BE2C (cell line): ENCODE measurements around the gene RTN4R.
A peak's percentile ranks its signal among the peaks of the same experiment; 100 is the strongest.
"Not testable (repeated sequence)": the region's sequence is repeated elsewhere in the genome, so short reads cannot be mapped to it uniquely, and the experiment has no call there.

ENCODE experiments used
- DNase-seq: peaks from one replicate; pipeline ENCODE4 v3.0.0-alpha.2; 2020
- H3K27me3 ChIP-seq: fragments of 250-450 bp; sonication (Bioruptor Pico); 2 replicates; pipeline ENCODE4 v1.5.1; 2020; ENCODE audit warnings: mild to moderate bottlenecking
- H3K36me3 ChIP-seq: fragments of 250-450 bp; sonication (Bioruptor Pico); 2 replicates; pipeline ENCODE4 v1.5.1; 2020; ENCODE audit warnings: mild to moderate bottlenecking
- H3K4me1 ChIP-seq: fragments of 250-450 bp; sonication (Bioruptor Pico); 2 replicates; pipeline ENCODE4 v1.5.1; 2020
- H3K4me3 ChIP-seq: 2 replicates; pipeline ENCODE4 v1.5.1; 2011; ENCODE audit warnings: low read depth, low read length
- H3K9me3 ChIP-seq: fragments of 250-450 bp; sonication (Bioruptor Pico); 2 replicates; pipeline ENCODE4 v1.5.1; 2020
- TF ChIP-seq, protein P1 (sequence below): IDR thresholded peaks from 2 replicates; pipeline ENCODE4 v1.5.1; 2012; ENCODE audit warnings: mild to moderate bottlenecking, low read depth, low read length

The RTN4R gene

DNA sequence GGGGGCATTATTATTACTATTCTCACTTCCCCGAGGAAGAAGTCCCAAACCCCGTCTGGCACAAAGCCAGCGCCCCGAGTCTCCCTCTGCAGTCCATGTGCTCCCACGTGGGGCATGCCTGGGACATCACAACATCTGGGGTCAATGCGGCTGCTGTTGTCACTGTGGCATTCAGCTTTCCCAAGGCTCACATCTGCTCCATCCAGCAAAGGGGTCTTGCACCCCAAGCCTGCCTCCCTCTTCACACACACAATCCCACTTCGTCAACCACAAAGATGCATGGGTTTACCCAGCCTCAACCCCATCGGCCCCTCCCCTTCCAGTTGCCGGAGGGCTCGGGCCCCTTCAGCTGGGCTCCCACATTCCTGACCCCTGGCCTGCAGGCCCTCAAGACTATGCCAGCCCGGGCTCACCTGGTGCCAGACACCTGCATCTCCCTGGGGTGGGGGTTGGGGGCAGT, 23.5 kb upstream of the RTN4R start:
- H3K9me3 ChIP-seq, result no peaks in the 10 kb centered on the region
- DNase-seq, result no peak
- no peaks in the 10 kb centered on the region for H3K4me1 ChIP-seq
- no peak overlapping the region for H3K4me3 ChIP-seq
- H3K27me3 ChIP-seq, result no peaks in the 10 kb centered on the region
- no peaks in the 10 kb centered on the region for H3K36me3 ChIP-seq
- TF ChIP-seq, protein P1, sequence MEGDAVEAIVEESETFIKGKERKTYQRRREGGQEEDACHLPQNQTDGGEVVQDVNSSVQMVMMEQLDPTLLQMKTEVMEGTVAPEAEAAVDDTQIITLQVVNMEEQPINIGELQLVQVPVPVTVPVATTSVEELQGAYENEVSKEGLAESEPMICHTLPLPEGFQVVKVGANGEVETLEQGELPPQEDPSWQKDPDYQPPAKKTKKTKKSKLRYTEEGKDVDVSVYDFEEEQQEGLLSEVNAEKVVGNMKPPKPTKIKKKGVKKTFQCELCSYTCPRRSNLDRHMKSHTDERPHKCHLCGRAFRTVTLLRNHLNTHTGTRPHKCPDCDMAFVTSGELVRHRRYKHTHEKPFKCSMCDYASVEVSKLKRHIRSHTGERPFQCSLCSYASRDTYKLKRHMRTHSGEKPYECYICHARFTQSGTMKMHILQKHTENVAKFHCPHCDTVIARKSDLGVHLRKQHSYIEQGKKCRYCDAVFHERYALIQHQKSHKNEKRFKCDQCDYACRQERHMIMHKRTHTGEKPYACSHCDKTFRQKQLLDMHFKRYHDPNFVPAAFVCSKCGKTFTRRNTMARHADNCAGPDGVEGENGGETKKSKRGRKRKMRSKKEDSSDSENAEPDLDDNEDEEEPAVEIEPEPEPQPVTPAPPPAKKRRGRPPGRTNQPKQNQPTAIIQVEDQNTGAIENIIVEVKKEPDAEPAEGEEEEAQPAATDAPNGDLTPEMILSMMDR, result no peak

DNA sequence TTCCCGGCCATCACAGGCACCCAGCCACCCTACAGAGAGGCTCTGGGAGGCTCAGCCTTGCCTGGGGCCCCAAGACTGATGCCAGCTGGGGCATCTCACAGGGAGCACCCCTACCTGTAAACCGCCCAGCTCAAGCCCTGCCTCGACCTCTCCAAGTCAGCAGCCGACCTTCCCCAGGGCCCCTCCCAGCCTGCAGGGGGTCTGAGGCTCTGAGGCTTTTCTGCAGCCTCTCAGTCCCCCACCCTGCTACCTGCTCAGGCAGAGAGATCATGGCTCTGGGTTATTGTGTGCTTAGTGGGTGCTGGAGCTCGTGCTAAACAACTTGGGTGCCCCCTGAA, 23.1 kb upstream of the RTN4R start:
- H3K9me3 ChIP-seq, result no peaks in the 10 kb centered on the region
- no peaks in the 10 kb centered on the region for H3K36me3 ChIP-seq
- no peak for DNase-seq
- TF ChIP-seq, protein P1, result no peak
- H3K4me1 ChIP-seq, result peaks cover 3% of the 10 kb centered on the region
- no peak overlapping the region for H3K4me3 ChIP-seq
- H3K27me3 ChIP-seq, result no peaks in the 10 kb centered on the region

DNA sequence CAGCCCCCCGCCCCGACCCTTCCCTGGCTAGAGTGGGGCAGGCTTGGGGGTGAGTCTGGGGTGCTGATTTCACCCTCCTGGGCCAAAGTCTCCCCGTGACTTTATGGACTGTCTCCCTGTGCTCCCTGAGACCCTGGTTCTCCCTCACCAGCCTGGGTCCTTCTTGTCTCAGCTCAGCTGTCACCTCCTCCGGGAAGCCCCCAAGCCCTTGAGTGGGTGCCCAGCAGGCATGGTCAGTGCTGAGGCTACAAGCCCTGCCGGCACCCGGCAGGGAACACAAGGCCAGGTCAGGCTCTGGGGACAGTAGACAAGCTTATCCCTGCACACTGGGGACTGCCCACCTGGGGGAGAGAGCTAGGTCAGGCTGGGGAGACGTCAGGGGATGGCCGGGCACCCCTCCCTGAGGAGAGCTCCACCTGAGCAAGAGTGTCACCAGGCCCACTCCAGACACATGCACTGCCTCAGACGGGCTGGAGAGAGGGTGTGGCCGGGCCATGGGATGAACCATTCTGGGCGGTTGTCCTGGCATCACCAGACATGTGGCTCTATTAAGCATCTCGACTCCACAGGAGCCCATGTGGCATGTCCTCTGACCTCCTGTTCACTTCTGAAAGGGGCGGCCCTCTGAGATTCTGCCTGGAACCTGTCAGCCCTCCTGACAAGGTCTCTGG, 22.6 kb upstream of the RTN4R start:
- TF ChIP-seq, protein P1, result no peak
- Histone ChIP-seq H3K4me1 (peaks cover 3% of the 10 kb centered on the region), H3K9me3 (no peaks in the 10 kb centered on the region), H3K27me3 (no peaks in the 10 kb centered on the region), H3K36me3 (no peaks in the 10 kb centered on the region), H3K4me3 (no peak overlapping the region)
- no peak for DNase-seq

DNA sequence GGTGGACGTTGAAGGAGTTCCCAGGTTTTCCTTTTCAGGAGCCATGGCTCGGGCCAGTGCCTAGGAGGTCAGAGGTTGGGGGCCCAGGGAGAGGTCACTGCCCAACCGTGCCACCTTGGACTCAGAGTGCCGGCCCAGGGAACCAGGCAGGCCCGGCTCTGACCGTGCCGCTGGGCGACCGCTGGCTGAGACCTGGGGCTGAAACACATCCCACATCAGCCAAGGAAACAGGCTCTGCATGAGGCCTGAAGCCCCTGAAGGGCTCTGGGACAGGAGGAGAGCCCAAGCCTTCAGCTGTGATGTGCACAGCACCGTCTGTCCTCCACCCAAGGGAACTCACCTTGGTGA, 21.9 kb upstream of the RTN4R start:
- no peaks in the 10 kb centered on the region for H3K36me3 ChIP-seq
- H3K4me1 ChIP-seq, result peaks cover 3% of the 10 kb centered on the region
- DNase-seq, result no peak
- TF ChIP-seq, protein P1, result no peak
- H3K9me3 ChIP-seq, result no peaks in the 10 kb centered on the region
- H3K4me3 ChIP-seq, result no peak overlapping the region
- no peaks in the 10 kb centered on the region for H3K27me3 ChIP-seq

DNA sequence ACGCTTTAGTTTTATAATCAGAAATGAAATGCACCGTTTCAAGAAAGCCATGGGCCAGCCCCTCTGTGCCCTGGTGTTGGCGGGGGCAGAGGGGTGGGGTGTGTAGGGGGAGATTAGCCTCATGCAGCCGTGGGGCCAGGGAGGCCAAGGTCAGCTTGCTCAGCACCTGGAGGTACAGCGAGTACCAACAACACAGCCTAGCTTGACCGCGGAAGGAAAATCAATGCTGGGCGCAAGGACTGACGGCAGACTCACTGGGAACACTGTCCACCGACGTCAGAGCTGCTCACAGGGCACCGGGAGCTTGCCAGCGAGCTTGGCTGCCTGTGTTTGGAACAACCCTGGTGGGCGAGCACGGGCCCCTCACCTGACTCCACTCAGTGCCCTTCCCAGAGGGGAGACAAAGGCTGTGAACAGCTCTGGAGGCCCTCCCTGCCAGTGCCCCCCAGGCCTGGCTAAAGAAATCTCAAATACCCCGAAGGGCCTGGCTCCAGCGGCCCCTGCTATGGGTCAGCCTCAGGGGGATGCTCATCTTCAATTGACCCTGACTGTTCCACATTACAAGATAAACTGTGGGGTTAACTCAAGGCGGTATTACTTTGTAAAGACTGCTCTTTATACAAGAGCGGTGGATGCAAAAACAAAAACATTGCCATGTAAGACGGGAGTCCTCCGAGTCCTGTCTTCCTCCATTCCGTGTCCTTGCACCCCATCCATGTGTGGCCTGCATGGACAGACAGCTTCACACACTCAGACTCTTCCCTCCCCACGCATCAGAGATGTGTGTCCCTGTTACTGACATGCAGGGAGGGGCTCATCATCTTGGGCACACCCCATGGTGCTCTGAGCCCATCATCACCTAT, 21.3 kb upstream of the RTN4R start:
- not testable (repeated sequence) for H3K27me3 ChIP-seq, DNase-seq, H3K4me1 ChIP-seq, H3K36me3 ChIP-seq, H3K4me3 ChIP-seq, H3K9me3 ChIP-seq

DNA sequence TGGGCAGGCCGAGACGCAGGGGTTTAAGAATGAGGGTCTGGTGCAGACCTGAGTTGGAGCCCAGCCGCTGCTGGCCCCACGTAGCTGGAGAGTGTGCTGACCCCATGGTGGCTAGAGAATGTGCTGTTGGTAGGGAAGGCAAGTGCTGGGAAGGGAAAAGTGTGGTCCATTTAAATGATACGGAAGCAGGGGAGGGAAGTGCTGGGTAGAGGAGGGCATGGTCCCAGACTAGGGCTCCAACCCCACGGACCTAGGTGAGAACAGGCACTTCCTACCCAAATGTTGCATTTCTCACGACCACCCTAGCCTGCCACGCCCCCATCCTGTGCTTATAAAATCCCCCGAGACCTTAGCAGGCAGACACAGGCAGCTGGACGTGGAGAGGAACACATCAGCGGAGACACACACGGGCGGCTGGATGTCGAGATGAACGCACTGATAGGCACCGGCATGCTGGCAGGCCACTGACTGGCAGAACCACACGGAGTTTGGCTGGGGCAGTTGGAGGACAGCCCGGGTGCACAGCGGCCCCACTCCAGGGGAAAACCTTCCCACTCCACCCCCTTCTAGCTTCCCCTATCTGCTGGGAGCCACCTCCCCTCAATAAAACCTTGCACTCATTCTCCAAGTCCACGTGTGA, 18.8 kb upstream of the RTN4R start:
- H3K27me3 ChIP-seq, H3K4me3 ChIP-seq, H3K9me3 ChIP-seq, H3K36me3 ChIP-seq: not testable (repeated sequence)
- peaks cover 12% of the 10 kb centered on the region for H3K4me1 ChIP-seq
- DNase-seq, result peak; percentile 66

DNA sequence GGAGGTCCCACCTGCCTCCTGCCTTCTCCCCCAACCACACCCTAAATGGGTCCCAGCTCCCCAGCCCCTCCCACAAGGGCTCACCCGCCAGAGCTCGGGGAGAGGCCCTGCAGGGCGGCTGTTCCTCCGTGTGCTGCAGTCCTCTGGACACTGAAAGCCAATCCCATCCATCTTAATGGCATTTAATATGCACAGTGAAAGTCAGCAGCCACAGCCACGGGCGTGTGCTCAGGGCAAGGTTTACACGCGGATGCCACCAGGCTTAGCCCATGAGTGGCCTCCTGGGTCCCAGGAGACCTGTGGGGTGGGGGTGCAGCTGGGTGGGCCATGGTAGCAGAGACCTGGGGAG, 18.2 kb upstream of the RTN4R start:
- H3K9me3 ChIP-seq, H3K36me3 ChIP-seq, H3K27me3 ChIP-seq, H3K4me3 ChIP-seq, DNase-seq: not testable (repeated sequence)
- H3K4me1 ChIP-seq, result peaks cover 12% of the 10 kb centered on the region
